Activated naive CD4-positive, alpha-beta T cell treated with Interleukin-2 at 50 U/mL for 16 hours (primary cell): ENCODE measurements around the gene ADA.
"Not testable (repeated sequence)": the region's sequence is repeated elsewhere in the genome, so short reads cannot be mapped to it uniquely, and the experiment has no call there.

Source experiments
- DNase-seq: peaks from one replicate; pipeline ENCODE4 v3.0.0-alpha.2; 2020

The ADA gene

DNA sequence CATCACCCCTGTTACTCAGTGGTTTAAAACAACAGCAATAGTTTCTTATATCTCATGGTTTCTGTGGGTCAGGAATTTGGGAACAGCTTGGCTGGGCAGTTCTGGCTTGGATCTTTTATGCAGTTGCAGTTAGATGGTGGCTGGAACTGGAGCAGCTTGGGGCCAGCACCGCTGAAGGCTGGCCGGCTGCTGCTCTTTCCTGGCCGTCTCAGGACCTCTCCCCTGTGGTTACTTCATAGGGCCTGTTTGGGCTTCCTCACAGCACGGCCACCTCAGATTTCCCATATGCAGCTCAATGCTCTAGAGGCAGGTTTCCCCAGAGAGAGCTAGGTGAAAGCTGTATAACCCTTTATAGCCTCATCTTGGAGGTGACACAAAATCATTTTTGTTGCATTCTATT lies 53.6 kb downstream of the ADA start:
- no peak for DNase-seq

DNA sequence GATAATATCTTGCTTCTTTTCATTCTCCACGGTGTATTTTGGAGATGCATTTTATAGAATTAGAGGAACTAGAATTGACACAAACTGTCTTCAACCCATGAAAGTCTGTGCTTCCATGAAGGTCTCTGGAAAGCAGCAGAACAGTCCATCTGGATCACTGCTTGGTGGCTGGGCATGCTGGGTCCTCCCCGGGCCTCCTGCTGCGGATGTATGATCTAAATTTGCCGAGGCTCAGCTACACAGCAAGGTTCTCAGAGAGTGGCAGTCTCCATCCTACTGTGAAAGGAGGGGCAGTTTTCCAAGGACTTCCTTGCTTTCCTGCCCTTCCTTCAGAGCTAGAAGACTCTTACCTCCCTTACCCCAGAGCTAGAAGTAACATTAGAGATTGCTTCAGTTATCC lies 54.0 kb downstream of the ADA start:
- DNase-seq = no peak

DNA sequence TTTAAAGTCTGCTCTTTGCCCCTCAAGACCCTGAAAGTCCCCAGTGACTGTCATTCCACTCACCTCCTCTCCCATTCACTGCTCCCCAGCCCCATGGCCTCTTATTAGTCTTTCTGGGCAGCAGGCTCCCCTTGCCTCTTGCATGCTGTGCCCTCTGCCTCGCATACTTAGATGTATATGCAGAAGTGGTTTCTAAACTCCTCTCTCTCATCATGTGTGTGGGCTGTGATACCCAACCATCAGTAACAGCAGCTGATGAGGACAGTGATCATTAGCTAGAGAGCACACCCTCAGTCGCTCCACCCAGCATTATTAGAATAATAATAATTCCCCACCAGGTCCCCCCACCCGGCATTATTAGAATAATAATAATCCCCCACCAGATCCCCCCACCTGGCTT lies 54.6 kb downstream of the ADA start:
- DNase-seq = no peak

DNA sequence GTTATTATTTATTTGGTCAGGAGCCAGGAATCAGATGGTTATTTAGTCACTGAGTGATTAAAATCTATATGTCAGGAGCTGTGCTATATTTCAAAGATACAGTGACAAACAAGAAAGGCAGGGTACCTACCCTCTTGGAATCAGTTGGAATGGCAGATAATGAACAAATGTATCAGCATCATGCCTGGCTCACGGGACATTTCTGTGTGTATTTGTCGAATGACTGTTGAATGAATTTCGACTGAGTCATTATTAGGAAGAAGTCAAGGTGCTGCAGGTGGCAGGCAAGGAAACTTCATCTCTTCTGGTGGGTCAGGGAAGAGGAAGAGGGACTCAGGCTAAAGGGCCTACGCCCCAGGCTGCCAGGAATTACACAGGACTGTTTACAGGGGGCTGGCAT lies 55.5 kb downstream of the ADA start:
- DNase-seq = no peak

DNA sequence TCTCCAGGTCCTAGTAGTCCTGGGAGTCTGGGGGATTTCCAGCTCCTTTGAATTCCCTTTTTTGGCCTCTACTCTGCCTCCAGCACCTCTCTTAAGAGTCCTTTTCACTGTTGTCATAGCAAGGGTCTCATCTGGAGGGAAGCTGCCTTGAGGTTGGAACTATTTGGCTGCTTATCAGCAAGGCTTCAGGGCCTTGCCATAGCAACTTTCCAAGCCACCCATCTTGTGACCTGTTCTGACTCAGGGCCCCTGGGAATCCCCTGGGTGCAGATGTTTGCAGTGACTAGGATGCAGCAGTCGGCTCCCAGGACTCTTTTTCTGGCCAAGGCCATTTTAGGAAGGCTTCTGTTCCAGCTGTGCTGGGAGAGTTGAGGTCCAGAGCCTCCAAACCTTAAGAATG lies 56.8 kb downstream of the ADA start:
- no peak for DNase-seq

DNA sequence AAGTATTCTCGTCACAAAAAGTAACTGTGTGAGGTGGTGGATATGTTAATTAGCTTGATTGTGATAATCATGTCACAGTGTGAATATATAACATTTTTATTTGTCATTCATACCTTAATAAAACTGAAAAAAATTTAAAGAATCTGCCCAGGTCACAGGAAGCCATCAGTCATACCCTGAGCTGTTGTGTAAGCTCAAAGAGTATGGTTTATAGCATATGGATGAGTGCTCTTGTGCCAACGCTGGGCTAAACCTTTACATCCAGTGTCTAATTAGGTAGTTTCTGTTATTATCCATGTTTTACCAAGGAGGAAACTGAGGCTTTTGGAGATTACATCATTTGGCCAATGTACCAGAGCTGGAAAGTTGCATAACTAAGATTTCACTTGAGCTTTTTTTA lies 57.7 kb downstream of the ADA start:
- DNase-seq = no peak

DNA sequence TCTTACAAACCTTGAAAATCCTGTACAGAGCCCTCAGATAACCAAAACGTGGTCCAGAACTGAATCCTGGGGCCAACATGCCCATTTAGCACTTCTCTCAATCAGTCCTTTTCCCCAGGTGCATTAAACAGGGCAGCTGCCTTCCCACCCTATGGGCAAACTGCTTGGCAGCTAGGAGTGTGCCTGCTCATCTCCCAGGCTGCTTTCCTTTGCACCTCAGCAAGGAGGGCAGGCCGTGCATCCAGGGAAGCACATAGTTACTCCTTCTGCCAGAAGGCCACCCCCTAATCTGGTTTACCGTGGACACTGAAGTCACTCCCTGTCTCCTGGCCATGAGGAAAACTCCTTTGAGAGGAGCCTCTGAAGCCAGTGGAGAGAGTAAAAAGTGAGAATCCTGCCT lies 59.1 kb downstream of the ADA start:
- no peak for DNase-seq

DNA sequence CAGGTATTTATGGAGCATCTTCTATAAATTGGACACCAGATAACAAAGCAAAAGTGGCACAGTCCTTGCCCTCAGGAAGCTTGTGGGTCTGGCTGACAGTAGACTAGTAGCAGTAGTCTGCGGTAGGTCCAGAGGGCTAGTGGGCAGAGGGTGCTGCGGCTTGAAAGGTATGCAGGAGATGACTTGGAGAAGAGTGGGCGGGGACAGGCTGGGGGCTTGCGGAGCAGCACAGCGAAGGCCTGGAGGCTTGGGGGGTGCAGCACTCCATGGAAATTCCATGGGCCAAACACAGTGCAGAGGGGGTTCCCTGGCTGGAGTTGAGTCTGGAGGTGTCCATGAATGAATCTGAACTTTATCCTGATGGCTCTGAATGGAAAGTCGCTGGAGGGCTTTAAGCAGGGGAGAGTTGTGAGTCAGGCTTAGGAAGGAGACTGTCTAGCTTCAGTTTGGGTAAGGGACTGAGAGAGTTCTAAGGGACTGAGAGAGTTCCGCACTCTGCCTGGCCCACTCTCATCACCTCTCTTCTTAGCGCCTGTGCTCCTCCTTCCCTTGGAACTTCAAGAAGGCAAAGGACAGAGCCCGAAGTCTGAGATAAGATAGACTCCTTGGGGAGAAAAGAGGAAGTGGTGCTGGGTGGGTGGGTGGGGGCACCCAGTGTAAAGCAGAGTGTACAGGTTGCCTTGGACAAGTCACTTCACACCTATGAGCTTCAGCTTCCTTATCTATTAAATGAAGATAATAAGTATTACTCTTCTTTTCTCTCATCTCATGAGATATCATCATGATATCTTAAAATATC lies 60.3 kb downstream of the ADA start:
- DNase-seq = no peak

DNA sequence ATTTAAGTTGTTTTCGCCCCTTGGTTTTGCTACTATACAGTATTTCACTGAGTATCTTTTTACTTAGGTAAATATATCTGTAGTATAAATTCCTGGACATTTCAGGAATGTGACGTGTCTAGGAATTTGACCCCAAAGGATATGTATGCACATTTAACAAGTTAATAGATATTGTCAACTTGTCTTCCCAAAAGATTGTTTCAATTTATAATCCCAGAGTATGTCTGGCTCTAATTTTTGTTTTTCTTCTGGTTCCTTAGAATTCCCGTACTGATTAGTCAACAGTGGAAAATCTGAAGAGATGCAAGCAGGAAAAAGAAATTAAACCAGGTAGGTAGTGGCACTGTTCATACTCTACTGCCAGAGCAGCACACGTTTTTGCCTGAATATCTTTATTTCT lies 62.0 kb downstream of the ADA start:
- DNase-seq = no peak

DNA sequence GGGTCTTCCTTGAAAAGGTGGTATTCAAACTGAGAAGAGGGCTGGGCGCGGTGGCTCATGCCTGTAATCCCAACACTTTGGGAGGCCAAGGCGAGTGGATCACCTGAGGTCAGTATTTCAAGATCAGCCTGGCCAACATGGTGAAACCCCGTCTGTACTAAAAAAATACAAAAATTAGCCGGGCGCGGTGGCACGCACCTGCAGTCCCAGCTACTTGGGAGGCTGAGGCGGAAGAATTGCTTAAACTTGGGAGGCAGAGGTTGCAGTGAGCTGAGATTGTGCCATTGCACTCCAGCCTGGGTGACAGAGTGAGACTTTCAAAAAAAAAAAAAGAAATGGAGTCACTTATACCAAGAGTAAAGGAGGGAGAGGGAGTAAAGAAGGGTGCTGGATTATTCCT lies 63.2 kb downstream of the ADA start:
- DNase-seq = not testable (repeated sequence)

DNA sequence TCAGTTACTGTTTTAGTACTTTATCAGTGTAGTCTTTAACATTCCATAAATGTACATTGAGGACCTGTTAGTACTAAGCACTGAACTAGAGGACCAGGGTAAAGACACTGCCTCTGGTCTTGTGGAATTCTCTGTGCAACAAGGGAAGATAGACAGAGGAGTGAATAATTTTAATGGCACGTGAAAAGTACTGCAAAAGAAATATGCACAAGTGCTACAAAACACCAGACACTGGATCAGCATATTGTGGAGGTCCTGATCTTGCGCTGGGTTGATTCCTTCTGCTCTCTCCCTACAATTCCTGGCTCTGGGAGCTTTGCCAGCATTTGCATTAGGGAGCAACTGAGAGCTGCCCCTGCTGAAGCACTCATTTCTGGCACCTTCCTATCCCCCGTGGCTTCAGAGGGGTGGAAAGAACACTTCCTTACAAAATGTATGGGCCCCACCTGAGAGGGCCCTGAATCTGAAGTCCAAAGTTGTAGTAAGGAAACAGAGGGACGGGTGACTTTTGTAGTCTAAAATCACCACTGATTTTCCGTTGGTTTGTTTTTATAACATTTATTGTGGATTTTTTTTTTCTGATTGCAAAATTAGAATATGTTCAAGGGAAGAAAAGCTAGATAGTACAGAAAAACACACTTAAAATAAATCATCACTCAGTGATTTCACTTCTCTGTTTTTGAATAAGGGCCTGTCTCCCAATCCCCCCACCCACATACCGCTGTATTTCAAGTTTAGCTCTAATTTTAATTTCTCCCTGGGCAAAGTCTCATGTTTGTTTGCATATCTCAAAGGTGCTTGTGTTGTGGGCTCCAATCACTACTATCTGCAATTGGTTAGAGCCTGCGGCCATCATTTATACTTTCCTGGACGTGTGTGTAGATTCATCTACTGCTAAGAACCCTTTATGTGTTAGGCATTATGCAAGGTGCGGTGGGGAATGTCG lies 64.2 kb downstream of the ADA start:
- no peak for DNase-seq

DNA sequence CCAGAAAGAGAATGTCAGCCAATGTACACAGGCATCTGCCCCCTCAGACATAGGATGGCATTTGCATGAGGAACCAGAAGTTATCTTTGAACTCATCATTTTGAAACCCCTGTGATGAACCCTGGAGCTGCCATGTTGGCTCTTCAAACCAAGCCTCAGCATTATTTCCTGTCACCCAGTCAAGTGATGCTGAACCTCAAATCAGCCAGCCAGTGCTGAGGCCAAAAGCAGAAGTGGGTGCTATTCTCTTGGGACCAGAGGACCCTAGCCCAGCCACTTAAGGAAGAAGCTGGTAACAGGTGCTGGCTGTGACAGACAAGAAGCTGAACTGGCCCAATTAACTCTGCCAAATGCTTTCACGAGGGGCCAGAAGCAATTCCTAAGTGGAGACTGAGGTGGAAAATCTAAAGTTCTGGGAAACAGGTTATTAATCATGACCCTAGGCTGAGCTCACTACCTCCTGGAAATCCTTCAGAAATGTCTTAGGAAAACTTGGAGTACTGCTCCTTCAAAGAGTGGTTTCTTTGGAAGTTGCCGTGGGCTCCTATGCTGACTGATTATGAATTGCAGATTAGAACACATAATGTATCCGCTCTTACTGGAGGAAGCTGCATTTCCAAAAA lies 65.1 kb downstream of the ADA start:
- DNase-seq = no peak

DNA sequence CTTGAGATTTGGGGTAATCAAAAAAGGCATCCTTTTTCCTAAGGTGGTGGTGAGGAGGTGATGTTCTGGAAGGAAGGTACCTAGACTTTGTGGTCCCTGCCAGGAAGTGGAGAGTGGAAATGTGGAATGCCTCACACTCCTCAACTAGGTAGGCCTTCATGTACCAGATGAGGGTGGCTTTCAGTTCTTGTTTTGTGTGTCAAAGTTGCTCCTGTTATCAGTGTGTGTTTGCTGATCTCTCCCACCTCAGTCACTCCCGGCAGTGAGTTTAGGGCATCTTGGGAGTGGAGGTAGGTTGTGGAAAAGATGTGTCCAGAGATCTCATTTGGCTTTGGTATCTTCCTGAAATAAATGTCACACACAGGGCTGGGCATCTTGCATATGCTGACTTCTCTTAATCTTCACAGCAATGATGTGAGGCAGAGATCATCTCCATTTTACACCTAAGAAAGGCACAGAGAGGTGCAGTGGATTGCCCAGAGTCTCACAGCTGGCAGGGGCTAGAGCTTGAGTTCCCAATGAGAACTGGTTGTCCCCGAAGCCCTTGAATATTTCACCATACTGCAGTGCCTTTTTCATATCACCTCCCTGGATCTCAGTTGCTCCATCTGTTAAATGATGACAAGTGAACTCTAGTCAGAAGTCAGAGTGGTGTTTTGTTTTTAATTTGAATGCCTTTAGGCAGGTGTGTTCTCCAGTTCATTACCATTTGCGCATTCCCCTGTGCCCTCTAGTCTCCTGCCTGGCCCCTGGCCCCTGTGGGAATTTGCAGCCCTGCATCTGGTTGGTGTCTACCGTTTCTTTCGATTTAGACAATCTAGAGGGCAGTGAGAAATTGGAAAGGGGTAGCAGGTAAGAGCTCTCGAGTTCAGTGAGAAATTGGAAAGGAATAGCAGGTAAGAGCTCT lies 66.2 kb downstream of the ADA start:
- DNase-seq = no peak

DNA sequence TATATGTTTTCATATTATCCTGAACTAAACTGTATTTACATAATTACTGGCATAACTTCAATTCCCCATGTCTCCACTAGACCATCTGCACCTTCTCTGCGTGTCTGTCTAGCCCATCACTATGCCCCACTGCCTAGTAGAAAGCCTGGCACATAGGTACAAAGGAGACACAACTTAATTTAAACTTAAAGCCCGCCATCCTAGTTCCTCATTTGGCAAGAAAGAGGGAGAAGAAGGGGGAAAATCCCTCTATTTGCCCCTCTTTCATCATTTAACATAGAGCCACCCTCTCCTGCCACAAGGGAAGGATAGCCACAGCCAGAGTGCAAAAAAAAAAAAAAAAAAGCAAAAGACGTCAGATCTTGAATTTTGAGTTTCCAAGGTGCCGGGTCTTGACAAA lies 67.3 kb downstream of the ADA start:
- DNase-seq = no peak

DNA sequence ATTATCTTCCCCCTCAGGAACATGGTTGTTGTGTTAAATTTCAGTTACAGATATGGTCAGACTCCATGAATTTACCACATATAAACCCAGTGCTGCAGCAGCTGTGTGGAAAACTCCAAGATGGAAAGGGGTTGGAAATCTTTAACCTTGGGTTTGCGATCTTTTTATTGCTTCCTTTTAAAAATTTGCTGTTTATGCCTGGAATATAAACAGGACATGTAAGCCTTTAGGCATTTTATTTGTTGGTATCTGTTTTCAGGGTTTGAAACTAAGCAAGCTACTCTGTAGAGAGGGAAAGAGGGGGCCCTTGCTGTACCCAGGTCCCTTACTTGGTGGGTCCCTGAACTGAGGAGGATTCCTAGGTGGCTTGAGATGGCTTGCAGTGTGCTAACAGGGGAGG lies 68.3 kb downstream of the ADA start:
- no peak for DNase-seq

DNA sequence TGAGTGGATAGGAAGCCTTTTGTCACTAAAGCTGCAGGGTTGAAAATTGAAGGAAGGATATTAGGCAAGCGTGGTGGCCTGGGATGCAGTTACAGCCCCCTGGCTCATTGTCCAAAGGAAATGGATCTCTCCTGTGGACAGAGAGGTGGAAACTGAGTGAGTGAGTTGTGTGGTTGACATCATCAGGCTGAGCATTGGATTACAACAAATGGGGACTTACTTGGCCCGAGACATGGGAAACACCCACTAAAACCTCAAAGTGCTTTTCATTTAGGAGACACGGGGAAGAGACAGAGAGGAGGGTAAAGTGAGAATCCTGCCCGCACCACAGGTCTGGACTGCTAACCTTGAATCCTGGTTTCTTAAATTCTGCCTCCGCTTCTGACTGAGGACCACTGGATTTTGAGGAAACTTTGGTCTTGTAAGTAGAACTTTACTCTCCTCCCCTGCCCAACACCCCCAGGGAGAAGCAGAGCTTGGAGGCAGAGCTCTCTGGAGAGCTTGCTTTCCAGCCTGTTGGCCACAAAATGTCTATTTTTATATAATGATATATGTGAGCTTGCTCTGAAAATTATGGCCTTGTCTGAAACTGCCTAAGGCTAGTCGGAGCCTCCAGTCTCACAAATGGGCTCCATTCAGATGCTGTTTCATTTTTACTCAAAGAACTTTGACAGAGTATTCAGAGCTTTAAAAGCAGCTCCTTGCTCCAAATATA lies 69.0 kb downstream of the ADA start, which contains the start of gene PKIG:
Gene PKIG (plus strand): TSS at position 269 of the 715 bp plus-strand sequence. CDS start 31,978 bp downstream, outside the sequence.
- DNase-seq = no peak

DNA sequence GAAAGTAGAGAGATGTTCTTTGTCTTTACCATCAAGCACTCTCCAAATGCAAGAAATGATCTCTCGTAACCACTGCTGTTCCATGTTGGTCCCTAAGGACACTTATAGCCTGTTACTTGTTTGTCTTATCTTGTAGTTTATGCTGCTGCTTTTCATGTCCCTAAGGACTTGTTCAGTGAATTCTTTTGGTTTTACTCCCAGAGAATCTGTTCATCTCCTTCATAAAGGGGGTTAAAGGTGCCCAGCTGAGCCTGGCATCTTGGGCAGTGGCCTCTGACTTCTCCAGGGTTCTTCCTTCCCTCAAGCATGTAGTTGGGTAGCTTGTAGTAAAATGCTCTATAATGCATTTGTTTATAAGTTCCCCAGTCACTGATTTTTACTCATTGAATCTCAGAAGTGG lies 70.0 kb downstream of the ADA start:
- no peak for DNase-seq

DNA sequence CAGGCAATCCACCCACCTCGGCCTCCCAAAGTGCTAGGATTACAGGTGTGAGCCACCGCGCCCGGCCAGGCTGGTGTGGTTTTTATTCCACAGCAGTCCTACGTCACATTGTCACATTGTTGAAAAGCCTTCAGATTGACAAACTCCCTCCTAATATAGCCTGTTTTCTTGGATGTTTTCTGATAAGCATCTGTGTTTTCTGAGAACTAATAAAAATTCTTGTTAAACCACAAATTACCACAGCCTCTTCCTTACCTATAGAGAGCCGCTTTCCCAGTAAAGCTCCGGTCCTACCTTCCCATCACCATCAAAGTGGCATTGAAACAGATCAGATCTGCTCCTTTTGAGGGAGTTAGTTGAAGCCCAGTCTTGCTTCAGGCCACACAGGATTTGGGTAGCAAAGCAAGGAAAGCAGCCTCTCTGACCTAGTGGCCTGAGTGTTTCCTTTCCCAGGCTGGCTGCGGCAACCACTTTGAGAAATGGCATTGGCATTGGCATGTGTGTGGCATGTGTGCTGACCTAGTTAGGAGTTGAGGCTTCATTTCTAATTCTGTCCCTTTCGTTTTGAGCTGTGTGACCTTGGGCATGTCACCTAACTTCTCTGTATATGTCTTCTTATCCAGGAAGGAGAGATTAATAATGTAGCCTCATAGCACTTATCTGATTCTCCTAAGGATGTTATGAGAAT lies 70.8 kb downstream of the ADA start:
- no peak for DNase-seq

DNA sequence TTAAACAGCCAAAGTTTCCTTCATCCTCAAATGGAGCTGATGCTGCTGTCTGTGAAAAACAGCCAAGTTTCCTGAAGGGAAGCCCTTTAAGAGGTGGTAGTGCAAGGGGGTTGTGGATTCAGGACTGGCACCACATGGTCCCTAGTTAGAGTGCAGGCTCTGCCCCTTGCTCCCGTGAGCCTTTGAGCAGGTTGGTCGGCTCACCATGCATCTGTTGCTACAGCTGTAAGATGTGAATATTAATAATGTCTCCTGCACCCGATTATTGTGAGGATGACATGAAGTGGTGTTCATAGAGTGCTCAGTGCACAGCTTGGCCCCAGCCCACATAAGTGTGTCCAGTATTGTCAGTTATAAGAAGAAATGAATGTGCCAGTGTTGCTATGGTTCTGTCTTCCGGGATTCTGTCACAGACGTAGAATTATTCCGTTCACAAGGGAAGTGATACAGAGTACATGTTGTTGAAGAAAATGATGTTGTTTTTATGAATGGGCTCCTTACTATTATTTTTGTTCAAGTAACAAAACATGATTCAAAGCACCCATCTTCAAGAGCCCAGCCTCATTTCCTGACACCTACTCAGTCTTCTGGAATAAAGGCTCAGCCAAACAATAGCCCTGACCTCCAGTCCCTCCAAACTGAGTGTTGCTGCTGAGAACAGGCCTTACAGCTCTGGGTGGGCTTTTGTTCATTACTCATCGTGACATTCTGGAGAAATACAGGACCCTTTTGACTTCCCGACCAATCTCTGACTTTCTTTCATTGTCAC lies 72.0 kb downstream of the ADA start:
- DNase-seq = no peak

DNA sequence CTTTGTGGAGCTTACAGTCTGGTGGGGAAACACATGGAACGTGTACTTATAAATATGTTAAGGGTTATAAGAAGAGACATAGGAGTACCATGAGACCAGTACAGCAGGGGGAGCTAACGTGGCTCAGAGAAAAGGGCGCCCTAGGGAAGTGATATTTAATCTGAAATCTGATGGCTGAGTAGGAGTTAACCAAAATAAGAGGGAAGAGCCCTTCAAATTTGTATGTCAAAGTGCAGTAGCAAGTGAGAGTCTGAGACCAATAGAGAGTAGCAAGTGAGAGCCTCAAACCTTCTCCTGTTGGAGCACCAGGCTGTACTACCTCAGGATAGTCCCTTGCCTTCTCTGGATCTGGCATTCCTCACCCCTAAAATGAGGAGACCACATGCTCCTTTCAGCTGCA lies 75.2 kb downstream of the ADA start:
- DNase-seq = no peak
